Ecto neural progenitor cell (in vitro differentiated cells): ENCODE measurements around the gene PLK3.
"Not testable (repeated sequence)": the region's sequence is repeated elsewhere in the genome, so short reads cannot be mapped to it uniquely, and the experiment has no call there.

ENCODE experiments used
- DNase-seq: peaks from one replicate; pipeline ENCODE4 v3.0.0-alpha.2; 2018; ENCODE audit warnings: low spot score

Gene PLK3

DNA sequence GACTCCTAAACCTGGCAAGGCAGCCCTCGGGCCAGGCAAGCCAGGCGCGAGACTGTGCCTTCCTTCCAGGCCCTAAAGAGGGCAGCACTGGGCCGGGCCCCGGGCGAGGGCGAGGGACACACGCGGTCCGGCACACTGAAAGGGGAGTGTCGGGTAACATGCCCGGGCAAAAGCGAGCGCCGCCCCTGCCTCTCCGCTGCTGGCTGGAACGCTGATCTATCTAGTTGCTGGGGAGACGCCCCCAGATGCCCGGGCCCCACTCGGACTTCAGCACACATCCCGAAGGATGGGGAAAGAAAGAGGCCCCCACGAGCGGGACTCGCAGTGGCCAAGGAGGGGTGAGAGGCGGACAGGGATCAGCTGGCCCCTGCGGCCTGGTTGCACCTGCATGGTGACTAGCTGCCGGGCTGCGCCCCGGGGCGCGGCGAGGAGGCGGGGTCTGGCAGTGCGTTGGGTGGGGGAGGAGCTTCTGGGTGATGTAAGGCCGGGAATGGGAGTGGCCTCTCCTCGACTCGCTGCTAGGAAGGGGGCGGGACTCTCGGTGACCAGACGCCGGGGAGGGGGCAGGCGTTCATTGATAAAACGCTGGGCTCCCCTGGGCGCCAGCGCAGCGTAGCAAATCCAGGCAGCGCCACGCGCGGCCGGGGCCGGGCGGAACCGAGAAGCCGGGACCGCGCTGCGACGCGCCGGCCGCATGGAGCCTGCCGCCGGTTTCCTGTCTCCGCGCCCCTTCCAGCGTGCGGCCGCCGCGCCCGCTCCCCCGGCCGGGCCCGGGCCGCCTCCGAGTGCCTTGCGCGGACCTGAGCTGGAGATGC is at the start of gene PLK3:
TSS of gene PLK3 (plus strand) at position 608 of the 815 bp plus-strand sequence. CDS start at position 695, 87 bp downstream.
- DNase-seq = peak; percentile 98

DNA sequence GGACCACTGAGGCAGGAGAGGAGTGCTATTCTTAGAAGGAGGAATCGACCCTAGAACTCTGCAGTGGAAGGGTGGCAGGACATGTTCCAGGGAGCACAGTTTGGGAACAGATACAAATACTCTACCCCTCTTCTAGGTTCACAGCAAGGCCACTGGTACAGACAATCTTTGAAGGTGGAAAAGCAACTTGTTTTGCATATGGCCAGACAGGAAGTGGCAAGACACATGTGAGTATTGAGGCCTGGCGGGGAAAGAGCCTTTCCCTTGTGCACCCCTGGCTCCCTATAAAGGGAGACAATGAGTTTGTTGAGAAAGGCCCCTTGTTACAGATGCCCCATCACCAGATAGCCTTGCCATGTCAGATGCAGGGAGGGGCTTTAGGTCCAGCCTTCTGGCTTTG is 42.8 kb upstream of the PLK3 start:
- no peak for DNase-seq

- DNase-seq = no peak
Observed at GRCh38 chr1:44759077-44759476, 41.1 kb upstream of the PLK3 start.

- DNase-seq = no peak
Observed at GRCh38 chr1:44760876-44761275, 39.3 kb upstream of the PLK3 start.

DNA sequence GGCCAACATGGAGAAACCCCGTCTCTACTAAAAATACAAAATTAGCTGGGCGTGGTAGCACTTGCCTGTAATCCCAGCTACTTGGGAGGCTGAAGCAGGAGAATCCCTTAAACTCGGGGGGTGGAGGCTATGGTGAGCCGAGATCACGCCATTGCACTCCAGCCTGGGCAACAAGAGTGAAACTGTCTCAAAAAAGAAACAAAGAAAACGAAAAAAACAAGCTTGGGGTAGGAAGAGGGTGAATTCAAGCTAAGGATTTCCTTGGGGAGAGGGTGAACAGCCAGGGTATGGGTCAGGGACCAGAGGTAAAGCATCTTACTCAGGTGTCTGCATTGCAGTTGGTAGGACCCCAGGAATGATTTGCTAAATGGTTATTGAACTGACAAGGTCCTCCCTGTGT is 33.8 kb upstream of the PLK3 start:
- not testable (repeated sequence) for DNase-seq

DNA sequence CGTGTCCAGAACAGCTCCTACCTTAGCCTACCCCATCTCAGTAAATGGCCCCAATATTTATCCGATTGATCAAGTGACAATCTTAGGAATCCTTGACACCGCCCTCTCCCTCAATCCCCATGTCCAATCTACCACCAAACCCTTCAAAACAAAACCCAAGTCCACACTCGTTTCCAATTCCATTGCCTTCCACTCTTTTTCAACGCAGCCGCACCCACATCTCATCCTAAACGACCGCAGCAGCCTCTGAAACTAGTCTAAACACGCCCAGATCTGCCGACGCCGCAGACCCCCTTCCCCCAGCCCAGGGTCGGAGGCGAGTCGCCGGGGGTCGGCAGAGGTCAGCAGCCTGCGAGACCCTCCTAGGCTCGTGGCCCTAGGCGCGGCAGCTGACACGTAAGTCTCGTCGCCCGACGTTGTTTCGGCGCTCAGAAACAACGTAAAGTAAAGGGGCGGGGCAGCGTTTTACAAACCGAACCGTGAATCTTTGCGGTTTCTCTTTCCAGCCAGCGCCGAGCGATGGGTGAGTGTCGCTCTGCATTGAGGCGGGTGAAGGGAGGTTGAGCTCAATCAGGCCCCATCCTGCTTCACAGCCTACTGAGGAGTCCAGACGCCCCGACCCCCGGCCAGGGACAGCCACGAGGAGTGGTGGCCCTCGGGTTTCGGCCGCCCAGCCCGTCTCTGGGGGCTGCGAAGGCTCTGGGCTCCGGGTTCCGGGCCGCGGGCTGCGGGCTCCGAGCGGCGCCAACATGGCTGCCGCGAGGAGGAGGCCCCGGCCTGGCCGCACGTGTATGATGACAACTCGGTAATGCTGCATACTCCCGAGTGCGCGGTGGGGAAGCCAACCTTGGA is 24.9 kb upstream of the PLK3 start, which contains the start of gene RPS8:
TSS of gene RPS8 (plus strand) at position 463 of the 852 bp plus-strand sequence. CDS start at position 520, 57 bp downstream.
- peak; percentile 95 for DNase-seq

DNA sequence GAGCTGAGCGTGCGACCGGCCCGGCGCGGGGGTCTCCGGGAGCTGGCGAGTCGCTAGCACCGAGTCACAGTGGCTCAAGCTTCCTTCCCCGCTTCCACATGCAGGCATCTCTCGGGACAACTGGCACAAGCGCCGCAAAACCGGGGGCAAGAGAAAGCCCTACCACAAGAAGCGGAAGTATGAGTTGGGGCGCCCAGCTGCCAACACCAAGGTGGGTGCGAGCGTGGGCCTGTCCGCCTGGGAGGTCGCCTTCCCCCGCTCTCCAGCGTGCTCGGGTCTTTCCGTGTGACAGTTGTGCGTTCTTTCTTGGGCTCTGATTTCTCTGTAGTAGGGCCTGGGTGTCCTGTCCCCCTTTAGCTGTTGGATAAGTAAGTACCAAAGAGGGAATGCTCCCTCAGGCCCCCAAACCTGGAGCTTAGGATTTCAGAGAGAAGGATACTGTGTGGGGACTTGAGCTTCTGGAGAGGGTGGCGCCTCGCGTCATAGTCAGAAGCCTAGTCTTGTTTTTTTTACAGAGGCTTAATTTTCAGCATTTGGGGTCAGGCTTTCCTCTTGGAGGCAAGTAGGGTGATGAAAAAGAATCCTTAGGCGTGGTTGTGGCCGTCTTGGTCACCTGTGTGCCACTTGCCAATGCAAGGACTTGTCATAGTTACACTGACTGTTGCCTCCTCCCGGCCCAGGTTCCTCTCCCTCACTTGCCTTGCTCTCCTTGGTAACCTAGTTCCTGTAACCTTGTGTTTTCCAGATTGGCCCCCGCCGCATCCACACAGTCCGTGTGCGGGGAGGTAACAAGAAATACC is 24.0 kb upstream of the PLK3 start:
- no peak for DNase-seq

DNA sequence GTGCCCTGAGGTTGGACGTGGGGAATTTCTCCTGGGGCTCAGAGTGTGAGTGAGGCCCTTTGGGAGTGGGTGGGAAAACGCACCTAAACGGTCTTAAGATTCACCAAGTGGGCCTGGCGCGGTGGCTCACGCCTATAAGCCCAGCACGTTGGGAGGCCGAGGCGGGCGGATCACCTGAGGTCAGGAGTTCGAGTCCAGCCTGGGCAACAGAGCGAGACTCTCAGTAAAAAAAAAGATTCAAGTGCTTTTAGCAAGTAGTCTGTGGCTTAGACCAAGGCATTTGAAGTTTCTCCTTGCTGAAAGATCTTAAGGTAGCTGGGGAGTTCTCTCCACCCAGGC is 23.5 kb upstream of the PLK3 start:
- no peak for DNase-seq

GRCh38 chr1:44777547-44777946 is 22.6 kb upstream of the PLK3 start:
- no peak for DNase-seq

DNA sequence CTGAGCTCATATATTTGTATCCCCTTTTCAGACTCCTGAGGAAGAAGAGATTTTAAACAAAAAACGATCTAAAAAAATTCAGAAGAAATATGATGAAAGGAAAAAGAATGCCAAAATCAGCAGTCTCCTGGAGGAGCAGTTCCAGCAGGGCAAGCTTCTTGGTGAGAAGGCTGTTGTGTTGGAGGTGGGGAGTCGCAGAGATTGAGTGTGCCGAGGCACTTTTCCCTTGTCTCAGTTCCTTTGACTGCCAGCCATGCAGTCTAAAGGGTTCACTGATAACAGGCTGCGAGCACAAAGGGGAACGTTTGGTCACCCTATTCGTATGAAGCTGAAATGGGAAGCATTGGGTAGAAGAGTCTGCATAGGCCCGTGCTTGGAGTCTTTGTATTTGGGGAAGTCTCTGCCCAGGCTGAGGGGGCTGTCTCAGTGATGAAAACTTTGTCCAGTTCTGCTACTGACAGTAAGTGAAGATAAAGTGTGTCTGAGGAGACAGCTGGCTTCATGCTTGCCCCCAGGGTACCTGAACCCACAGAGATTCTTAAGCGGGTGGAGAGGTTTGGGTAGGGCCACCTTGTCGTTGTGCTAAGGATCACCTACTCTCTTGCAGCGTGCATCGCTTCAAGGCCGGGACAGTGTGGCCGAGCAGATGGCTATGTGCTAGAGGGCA is 22.1 kb upstream of the PLK3 start:
- no peak for DNase-seq

DNA sequence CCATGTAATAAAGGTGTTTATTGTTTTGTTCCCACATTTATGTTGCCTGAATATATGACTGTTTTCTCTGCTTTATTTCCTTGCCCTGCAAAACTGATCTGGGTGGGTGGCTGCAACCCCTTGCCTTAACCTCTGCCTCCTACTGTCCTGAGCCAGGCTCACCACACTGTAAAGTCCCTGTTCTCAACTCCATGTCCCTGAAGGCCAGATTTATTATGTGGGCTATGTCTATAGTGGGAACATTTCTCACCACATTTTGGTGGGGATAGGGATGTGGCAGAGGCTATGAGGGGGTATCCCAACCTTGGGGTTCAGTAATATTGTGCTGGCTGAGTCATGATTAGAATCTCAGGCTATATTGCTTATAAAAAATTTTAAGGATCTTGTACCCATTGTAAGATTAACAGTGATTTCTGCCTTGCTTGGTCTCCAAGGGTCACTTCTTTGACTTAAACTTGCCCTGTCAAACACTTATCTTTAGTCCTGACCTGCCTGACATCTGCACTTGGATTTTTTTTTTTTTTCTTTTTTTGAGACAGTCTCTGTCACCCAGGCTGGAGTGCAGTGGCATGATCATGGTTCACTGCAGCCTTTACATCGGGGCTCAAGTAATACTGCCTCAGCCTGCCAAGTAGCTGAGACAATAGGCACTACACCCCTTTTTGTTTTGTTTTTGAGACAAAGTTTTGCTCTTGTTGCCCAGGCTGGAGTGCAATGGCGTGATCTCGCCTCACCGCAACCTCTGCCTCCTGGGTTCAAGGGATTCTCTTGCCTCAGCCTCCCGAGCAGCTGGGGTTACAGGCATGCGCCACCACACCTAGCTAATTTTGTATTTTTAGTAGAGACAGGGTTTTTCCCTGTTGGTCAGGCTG is 21.2 kb upstream of the PLK3 start:
- DNase-seq = no peak

- DNase-seq = no peak
Observed at GRCh38 chr1:44780583-44781121, 19.5 kb upstream of the PLK3 start.

DNA sequence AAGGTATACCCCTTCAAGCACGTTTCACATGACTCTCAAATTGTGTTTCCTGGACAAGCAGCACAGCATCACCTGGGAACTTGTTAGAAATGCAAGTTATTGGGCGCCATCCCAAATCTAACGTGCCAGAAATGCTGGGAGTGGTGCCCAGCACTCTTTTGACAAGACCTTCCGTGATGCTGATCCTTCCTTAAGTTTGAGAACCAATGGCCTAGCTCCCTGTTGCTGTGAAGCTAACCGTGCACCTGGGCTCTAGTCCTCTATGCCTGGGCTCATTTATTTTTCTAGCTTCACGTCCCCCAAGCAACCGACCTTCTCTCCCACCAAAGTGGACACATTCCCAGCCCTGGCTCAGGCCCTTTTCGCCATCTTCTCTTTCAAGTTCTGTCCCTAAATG is 16.5 kb upstream of the PLK3 start:
- no peak for DNase-seq

- DNase-seq = peak; percentile 76
Observed at GRCh38 chr1:44784094-44785028, 15.8 kb upstream of the PLK3 start.

GRCh38 chr1:44785029-44785380 is 15.2 kb upstream of the PLK3 start:
- no peak for DNase-seq

DNA sequence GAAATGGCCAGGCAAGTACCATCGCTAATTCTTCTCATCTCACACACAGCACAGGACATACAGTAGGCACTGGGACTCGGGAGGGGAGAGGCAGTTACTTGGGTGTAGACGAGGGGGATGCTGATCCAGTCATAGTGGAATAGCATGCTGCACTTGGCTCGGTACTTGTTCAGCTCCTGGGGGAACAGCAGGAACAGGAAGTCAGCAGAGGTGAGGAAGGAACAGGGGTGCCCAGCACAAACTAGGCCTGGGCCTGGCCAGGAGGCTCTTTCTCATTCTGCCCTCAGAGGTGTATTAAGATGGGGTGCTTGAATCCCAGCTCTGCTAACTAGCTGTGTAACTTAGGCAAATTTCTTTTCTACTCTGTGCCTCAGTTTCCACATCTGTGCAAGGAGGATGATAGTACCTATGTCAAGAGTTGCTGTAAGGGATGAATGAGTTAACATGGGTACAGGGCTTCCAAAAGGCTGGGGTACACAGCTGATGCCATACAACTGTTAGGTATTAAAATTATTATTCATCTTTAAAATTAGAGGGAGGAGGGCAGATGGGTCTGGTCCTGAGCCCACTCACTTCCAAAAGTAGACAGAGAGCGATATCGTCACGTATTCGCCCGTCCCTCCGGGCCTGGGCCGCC is 14.6 kb upstream of the PLK3 start:
- DNase-seq = no peak

GRCh38 chr1:44786138-44786840 is 13.9 kb upstream of the PLK3 start:
- peak; percentile 90 for DNase-seq

DNA sequence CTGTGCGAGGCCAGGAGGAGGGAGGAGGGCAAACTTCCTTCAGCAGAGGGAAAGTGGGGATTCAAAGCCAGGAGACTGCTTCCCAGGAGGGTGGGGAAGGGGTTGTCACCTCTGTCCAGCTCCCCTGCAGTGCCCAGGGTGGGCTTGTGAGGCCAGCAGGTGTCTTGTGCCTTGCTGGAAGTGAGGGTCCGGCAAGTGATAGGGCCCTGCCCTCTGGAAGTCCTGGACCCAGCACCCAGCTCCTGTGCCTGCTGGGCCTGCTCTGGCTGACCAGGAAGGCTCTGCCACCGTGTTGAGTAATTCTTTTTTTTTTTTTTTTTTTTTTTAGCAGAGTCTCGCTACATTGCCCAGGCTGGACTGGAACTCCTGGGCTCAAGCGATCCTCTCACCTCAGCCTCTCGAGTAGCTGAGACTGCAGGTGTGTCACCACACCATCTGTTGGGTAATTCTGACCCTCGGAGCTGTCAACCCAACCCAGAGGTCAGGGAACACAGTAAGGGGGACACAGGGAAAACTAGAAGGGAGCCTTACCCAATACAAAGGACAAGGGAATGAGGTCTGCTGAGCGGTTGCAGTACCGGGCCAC is 13.2 kb upstream of the PLK3 start:
- no peak for DNase-seq
